Cardiac muscle cell (in vitro differentiated cells and primary cell): ENCODE measurements around the gene SYCP2L. TPM values are rescaled to one million over a fixed set of nuclear protein-coding genes. Genes with fewer than 3 reads are reported as not detected.

Experiments
- DNase-seq, 2 donors: peaks; one replicate each; pipeline versions ENCODE4 v3.0.0 to v3.0.0-alpha.2; 2010 to 2017; ENCODE audit warnings: low read depth in 1 of 2, low spot score in 1 of 2
- H3K27ac ChIP-seq: fragments of 200-600 bp; sonication (generic); 2 replicates; pipeline ENCODE4 v1.5.1; 2016
- H3K27me3 ChIP-seq: fragments of 200-600 bp; sonication (generic); 2 replicates; pipeline ENCODE4 v1.6.0; 2016; ENCODE audit warnings: control low read depth
- H3K36me3 ChIP-seq: fragments of 200-600 bp; sonication (generic); 2 replicates; pipeline ENCODE4 v1.5.1; 2016; ENCODE audit warnings: control low read depth
- H3K4me1 ChIP-seq: fragments of 200-600 bp; sonication (generic); 2 replicates; pipeline ENCODE4 v1.8.1; 2017; ENCODE audit warnings: low read depth, mild to moderate bottlenecking, mixed run types
- H3K4me3 ChIP-seq: fragments of 200-600 bp; sonication (generic); 2 replicates; pipeline ENCODE4 v1.5.1; 2016; ENCODE audit warnings: mild to moderate bottlenecking
- H3K9me3 ChIP-seq: fragments of 200-600 bp; sonication (generic); 2 replicates; pipeline ENCODE4 v1.5.1; 2017; ENCODE audit warnings: low read depth, mild to moderate bottlenecking, control low read depth
- polyA plus RNA-seq: library from polyadenylated mRNA; unstranded; fragments of >200 nt; fragmentation: Nextera tagmentation; extraction: Ambion mirVana; gene quantifications from 2 replicates; pipeline ENCODE4 v1.2.1, GENCODE V29; 2016
- total RNA-seq: library from RNA; depleted of rRNA; stranded (reverse); fragments of >200 nt; gene quantifications from 2 replicates; pipeline ENCODE4 v1.2.3, GENCODE V29; 2016
- TF ChIP-seq, protein P1 (sequence below): IDR thresholded peaks from 2 replicates; pipeline ENCODE4 v1.5.1; 2012; ENCODE audit warnings: low read depth, mild to moderate bottlenecking, low read length

Gene SYCP2L
- total and polyA plus RNA-seq, 2 experiments from 2014 or later, result 0.51 to 3.4 TPM

DNA sequence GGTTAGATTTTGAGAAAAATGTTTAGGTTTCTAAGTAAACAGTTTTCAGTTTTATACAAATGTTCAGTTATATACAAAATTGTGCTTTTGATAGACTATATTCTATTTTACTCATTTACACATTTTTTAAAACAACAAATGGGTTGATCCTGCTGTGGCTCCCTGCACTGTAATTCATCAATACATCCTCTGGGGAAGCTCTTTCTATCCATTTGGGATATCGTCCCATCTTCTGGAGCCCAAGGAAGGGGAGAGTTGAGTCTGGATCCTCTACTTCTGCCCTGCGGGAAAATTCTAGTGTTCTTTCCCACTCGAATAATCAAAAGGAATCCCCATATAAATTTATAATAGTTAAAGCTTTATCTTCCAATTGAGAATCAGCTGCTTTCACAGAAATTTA, 75.0 kb downstream of the SYCP2L start:
- DNase-seq, result no peak
- H3K27ac ChIP-seq, result no peak overlapping the region

DNA sequence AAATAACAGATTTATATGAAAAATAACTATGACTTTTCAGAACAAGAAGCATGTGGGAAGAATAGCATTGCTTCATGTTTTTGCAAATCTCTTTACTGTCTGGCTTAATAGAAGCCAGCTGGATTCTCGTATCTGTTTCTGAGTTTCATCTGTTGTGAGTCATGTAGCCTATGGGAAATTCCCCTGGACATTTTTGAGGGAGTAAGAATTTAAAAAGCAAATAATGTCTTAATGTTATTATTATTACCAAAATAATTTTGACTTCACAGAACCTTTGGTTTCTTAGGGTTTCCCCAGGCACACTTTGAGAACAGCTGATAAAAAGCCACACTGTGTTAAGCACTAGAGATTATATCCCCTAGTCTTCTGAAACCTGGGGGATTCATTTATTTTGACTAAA, 75.8 kb downstream of the SYCP2L start:
- H3K9me3 ChIP-seq, result no peaks in the 10 kb centered on the region
- no peaks in the 10 kb centered on the region for H3K36me3 ChIP-seq
- no peaks in the 10 kb centered on the region for H3K4me1 ChIP-seq
- no peak overlapping the region for H3K27ac ChIP-seq
- no peaks in the 10 kb centered on the region for H3K27me3 ChIP-seq
- H3K4me3 ChIP-seq, result no peak overlapping the region
- peak in 1 of 2 donors; percentile 90 for DNase-seq
- TF ChIP-seq, protein P1, sequence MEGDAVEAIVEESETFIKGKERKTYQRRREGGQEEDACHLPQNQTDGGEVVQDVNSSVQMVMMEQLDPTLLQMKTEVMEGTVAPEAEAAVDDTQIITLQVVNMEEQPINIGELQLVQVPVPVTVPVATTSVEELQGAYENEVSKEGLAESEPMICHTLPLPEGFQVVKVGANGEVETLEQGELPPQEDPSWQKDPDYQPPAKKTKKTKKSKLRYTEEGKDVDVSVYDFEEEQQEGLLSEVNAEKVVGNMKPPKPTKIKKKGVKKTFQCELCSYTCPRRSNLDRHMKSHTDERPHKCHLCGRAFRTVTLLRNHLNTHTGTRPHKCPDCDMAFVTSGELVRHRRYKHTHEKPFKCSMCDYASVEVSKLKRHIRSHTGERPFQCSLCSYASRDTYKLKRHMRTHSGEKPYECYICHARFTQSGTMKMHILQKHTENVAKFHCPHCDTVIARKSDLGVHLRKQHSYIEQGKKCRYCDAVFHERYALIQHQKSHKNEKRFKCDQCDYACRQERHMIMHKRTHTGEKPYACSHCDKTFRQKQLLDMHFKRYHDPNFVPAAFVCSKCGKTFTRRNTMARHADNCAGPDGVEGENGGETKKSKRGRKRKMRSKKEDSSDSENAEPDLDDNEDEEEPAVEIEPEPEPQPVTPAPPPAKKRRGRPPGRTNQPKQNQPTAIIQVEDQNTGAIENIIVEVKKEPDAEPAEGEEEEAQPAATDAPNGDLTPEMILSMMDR, result no peak

More for the DNA sequence above, 75.0 kb downstream of the SYCP2L start:
- no peaks in the 10 kb centered on the region for H3K27me3 ChIP-seq
- H3K4me3 ChIP-seq, result no peak overlapping the region
- H3K9me3 ChIP-seq, result no peaks in the 10 kb centered on the region
- TF ChIP-seq, protein P1, result no peak
- H3K36me3 ChIP-seq, result no peaks in the 10 kb centered on the region
- no peaks in the 10 kb centered on the region for H3K4me1 ChIP-seq

DNA sequence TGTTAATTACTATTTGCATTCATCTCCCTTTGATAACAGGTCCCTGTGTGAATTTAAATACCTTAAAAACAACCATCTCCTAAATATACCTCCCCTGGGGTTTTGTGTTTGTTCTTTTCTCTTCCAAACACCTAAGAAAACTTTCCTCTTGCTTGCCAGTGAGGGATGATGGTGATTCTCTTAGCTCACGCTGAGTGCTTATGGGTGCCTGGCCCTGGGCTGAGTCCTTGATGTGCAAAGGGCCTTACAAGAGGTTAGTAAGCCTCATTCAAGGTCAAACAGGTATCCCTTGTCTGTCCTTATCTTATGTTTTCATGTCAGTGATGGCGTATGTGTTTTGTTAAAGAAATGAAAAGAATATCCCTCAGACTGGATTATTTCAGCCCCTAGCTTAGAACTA, 76.3 kb downstream of the SYCP2L start:
- H3K27ac ChIP-seq, result no peak overlapping the region

DNA sequence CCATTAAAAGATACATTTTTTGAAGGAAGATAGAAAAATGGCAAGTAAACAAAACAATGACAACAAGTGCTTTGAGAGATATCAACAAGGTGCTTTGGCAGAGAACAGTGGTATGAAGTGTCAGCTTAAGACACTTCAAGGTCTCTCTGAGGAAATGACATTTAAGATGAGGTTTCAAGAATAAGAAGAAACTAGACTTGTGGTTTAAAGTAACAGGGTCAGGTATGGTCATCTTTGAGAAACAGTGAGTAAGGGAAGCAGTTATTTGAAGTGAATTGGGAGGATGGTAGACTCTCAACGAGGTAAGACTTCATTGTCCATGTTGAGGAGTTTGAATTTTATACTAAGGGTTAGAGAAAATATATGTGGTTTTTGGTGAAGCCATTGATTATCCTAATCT, 77.8 kb downstream of the SYCP2L start:
- H3K4me1 ChIP-seq, result no peaks in the 10 kb centered on the region
- no peaks in the 10 kb centered on the region for H3K36me3 ChIP-seq
- no peak overlapping the region for H3K4me3 ChIP-seq
- no peaks in the 10 kb centered on the region for H3K9me3 ChIP-seq
- TF ChIP-seq, protein P1, result no peak
- DNase-seq, result no peak
- H3K27ac ChIP-seq, result no peak overlapping the region
- H3K27me3 ChIP-seq, result no peaks in the 10 kb centered on the region

More for the DNA sequence above, 76.3 kb downstream of the SYCP2L start:
- Histone ChIP-seq H3K4me3 (no peak overlapping the region), H3K4me1 (no peaks in the 10 kb centered on the region), H3K36me3 (no peaks in the 10 kb centered on the region), H3K9me3 (no peaks in the 10 kb centered on the region), H3K27me3 (no peaks in the 10 kb centered on the region)
- TF ChIP-seq, protein P1, result no peak
- peak in 1 of 2 donors; percentile 9 for DNase-seq

DNA sequence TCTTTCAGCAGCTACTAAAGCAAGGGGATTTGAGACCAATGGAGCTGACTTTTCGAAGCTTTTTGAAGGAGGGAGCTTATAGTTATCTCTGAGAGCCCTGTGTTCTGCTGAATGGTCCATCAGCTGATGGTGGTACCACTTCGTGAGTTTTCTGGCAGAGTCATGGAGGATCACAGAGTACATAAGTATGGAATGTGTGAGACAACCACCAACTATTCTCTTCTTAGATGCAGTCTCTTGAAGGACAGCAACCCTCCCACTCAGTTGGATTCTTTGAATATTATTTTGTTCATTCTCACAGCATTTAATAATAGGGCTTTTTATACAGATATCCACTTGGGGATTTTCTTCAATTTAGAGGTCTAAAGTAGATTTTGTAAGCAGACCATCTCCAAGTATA, 81.9 kb downstream of the SYCP2L start:
- no peak overlapping the region for H3K4me3 ChIP-seq
- no peaks in the 10 kb centered on the region for H3K9me3 ChIP-seq
- H3K36me3 ChIP-seq, result no peaks in the 10 kb centered on the region
- peak in 1 of 2 donors; percentile 76 for DNase-seq
- H3K4me1 ChIP-seq, result no peaks in the 10 kb centered on the region
- no peak overlapping the region for H3K27ac ChIP-seq
- H3K27me3 ChIP-seq, result no peaks in the 10 kb centered on the region
- TF ChIP-seq, protein P1, result no peak

DNA sequence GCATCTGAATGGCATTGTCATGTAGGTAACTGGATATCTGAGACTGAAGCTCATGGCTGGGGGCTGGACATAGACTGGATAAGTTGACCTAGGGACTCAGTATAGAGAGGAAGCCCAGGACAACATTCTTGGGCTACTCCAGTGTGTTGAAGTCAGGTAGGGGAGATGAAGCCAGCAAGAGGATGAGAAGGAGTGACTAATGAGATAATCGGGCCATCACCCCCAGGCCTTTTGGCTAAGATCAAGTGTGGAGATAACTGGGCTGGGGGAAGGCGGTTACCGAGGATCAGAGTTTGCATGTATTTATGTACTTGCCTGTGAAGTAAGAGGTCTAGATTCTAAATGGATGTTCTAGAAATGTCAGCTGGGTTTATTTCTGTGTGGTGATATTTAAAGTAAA, 83.9 kb downstream of the SYCP2L start:
- Histone ChIP-seq H3K27me3 (no peaks in the 10 kb centered on the region), H3K4me3 (no peak overlapping the region), H3K4me1 (no peaks in the 10 kb centered on the region), H3K27ac (no peak overlapping the region), H3K36me3 (no peaks in the 10 kb centered on the region), H3K9me3 (no peaks in the 10 kb centered on the region)
- DNase-seq, result no peak
- TF ChIP-seq, protein P1, result no peak
